ENCODE data around the gene STXBP6.

Gene STXBP6

GRCh38 chr14:24846261-24846660, 203.7 kb downstream of the STXBP6 start:
- DNase-seq (ENCODE audit: extremely low read depth, low read depth): no peak
- TF ChIP-seq CTCF (IDR thresholded peaks at IDR 0.05; ENCODE audit: low read depth, low read length): no peak

- no peak for TF ChIP-seq CTCF (IDR thresholded peaks at IDR 0.05; ENCODE audit: low read depth, low read length)
- no peak for DNase-seq (ENCODE audit: extremely low read depth, low read depth)
These were observed 204.1 kb downstream of the STXBP6 start for GRCh38 chr14:24845851-24846250.

- DNase-seq (ENCODE audit: extremely low read depth, low read depth): no peak
- no peak for TF ChIP-seq CTCF (IDR thresholded peaks at IDR 0.05; ENCODE audit: low read depth, low read length)
These were observed 205.9 kb downstream of the STXBP6 start for GRCh38 chr14:24844011-24844410.

GRCh38 chr14:24843494-24843893, 206.5 kb downstream of the STXBP6 start:
- no peak for TF ChIP-seq CTCF (IDR thresholded peaks at IDR 0.05; ENCODE audit: low read depth, low read length)

GRCh38 chr14:24840204-24840893, 209.6 kb downstream of the STXBP6 start:
- no peak for DNase-seq (ENCODE audit: extremely low read depth, low read depth)
- TF ChIP-seq CTCF (IDR thresholded peaks at IDR 0.05; ENCODE audit: low read depth, low read length): no peak

More at GRCh38 chr14:24843494-24843893, 206.5 kb downstream of the STXBP6 start:
- DNase-seq (ENCODE audit: extremely low read depth, low read depth): no peak

- TF ChIP-seq CTCF (IDR thresholded peaks at IDR 0.05; ENCODE audit: low read depth, low read length): no peak
- DNase-seq (ENCODE audit: extremely low read depth, low read depth): no peak
These were observed 210.2 kb downstream of the STXBP6 start for GRCh38 chr14:24839617-24840203.

GRCh38 chr14:24838945-24839616, 210.9 kb downstream of the STXBP6 start:
- DNase-seq (ENCODE audit: extremely low read depth, low read depth): no peak
- no peak for TF ChIP-seq CTCF (IDR thresholded peaks at IDR 0.05; ENCODE audit: low read depth, low read length)

Measured in AG09319 (cell line).